ENCODE data around the gene DNASE2. TPM values are rescaled to one million over a fixed set of nuclear protein-coding genes. Genes with fewer than 3 reads are reported as not detected.

Gene DNASE2
- polyA plus RNA-seq, 3 donors: 38.8 to 91.6 (median 44.8) TPM

DNA sequence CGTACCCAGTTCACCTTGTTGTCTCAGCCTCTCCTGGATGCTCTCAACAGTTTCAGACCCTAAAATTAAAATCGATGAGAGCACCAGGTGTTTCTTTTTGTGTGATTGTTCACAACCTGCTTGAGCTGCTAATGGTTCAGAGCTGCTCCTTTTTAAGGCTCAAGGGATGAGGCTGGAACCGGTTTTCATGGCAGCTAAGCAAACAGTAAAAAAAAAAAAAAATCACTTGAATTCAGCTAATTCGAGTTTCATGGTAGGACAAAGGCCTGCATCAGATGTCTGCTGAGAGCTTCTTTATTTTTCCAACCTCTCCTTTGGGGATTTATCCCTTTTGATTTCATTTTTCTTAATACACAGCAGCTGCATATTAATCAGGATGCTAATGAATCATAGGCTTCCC is 31.3 kb upstream of the DNASE2 start:
- no peak for DNase-seq
- Histone ChIP-seq H3K27me3 (ENCODE audit: control insufficient read depth in 2 of 2, insufficient read depth in 2 of 2, low read length in 2 of 2) (no peaks in the 10 kb centered on the region), H3K9me3 (replicated peaks in 1 of 2; ENCODE audit: control insufficient read depth in 1 of 2, insufficient read depth in 1 of 2, low read length in 2 of 2) (no peaks in the 10 kb centered on the region), H2AFZ (ENCODE audit: insufficient read depth, low read depth, low read length, poor library complexity, severe bottlenecking) (peak overlapping the region; percentile 87), H3K27ac (ENCODE audit: low read depth in 1 of 2, low read length in 2 of 2) (peak overlapping the region in 1 of 2 donors; percentile 83), H3K4me1 (ENCODE audit: control insufficient read depth in 1 of 2, insufficient read depth in 2 of 2, low read length in 2 of 2) (peaks cover 27% of the 10 kb centered on the region in 2 donors), H3K36me3 (replicated peaks in 1 of 2; ENCODE audit: control insufficient read depth in 1 of 2, insufficient read depth in 2 of 2, low read length in 2 of 2) (no peaks in the 10 kb centered on the region), H3K4me3 (replicated peaks in 1 of 3; ENCODE audit: low read depth in 2 of 3, low read length in 3 of 3) (peak overlapping the region in 1 of 3 experiments; percentile 58), H3K9ac (ENCODE audit: insufficient read depth, low read length, poor library complexity, severe bottlenecking) (peak overlapping the region; percentile 16), H3K79me2 (ENCODE audit: insufficient read depth, low read length) (no peaks in the 10 kb centered on the region), H4K20me1 (ENCODE audit: insufficient read depth, low read length) (no peaks in the 10 kb centered on the region), H3K4me2 (replicated peaks; ENCODE audit: extremely low read depth, low read length, poor library complexity, severe bottlenecking) (peak overlapping the region; percentile 70)
- H3K27ac Mint-ChIP-seq: no peak overlapping the region
- no peaks in the 10 kb centered on the region for H3K9me3 Mint-ChIP-seq
- 75% methylated on average over 4 of the region's 4 CpGs for WGBS (ENCODE audit: insufficient coverage)
- TF ChIP-seq, protein P1, sequence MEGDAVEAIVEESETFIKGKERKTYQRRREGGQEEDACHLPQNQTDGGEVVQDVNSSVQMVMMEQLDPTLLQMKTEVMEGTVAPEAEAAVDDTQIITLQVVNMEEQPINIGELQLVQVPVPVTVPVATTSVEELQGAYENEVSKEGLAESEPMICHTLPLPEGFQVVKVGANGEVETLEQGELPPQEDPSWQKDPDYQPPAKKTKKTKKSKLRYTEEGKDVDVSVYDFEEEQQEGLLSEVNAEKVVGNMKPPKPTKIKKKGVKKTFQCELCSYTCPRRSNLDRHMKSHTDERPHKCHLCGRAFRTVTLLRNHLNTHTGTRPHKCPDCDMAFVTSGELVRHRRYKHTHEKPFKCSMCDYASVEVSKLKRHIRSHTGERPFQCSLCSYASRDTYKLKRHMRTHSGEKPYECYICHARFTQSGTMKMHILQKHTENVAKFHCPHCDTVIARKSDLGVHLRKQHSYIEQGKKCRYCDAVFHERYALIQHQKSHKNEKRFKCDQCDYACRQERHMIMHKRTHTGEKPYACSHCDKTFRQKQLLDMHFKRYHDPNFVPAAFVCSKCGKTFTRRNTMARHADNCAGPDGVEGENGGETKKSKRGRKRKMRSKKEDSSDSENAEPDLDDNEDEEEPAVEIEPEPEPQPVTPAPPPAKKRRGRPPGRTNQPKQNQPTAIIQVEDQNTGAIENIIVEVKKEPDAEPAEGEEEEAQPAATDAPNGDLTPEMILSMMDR (IDR thresholded peaks at IDR 0.05): no peak
- H3K4me1 Mint-ChIP-seq: peaks cover 28% of the 10 kb centered on the region
- H3K36me3 Mint-ChIP-seq: peaks cover 2 to 3% of the 10 kb centered on the region in 2 donors
- H3K27me3 Mint-ChIP-seq (ENCODE audit: low read depth in 3 of 3): peaks cover 0 to 3% (median 3%) of the 10 kb centered on the region in 3 donors
- intact Hi-C loops (cut with micrococcal nuclease): no loop called here
- H3K4me3 Mint-ChIP-seq: no peak overlapping the region

DNA sequence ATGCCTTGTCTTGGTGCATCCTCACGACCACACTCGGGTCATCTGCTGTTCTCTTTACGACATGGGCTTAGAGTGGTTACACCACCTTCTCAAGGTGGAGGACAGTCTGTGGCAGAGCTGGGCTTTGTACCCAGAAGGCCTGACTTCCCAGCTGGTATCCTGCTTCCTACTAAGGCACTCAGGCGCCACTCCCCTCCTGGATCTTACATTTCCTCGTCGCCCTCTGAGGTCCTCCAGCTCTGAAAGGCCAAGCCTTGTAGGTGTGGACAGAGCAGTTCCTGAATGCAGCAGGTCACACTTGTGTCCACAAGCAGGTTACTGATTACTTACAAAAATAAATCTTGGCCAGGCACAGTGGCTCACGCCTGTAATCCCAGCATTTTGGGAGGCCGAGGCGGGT is 25.9 kb upstream of the DNASE2 start:
- WGBS (ENCODE audit: insufficient coverage): 98% methylated on average over 9 of the region's 9 CpGs

More for the DNA sequence above, 25.9 kb upstream of the DNASE2 start:
- Histone ChIP-seq H3K27me3 (ENCODE audit: control insufficient read depth in 2 of 2, insufficient read depth in 2 of 2, low read length in 2 of 2) (no peaks in the 10 kb centered on the region), H3K36me3 (replicated peaks in 1 of 2; ENCODE audit: control insufficient read depth in 1 of 2, insufficient read depth in 2 of 2, low read length in 2 of 2) (no peaks in the 10 kb centered on the region), H3K79me2 (ENCODE audit: insufficient read depth, low read length) (no peaks in the 10 kb centered on the region), H3K9me3 (replicated peaks in 1 of 2; ENCODE audit: control insufficient read depth in 1 of 2, insufficient read depth in 1 of 2, low read length in 2 of 2) (no peaks in the 10 kb centered on the region), H4K20me1 (ENCODE audit: insufficient read depth, low read length) (no peaks in the 10 kb centered on the region), H3K4me1 (ENCODE audit: control insufficient read depth in 1 of 2, insufficient read depth in 2 of 2, low read length in 2 of 2) (peaks cover 0 to under 1% of the 10 kb centered on the region in 2 donors), H2AFZ (ENCODE audit: insufficient read depth, low read depth, low read length, poor library complexity, severe bottlenecking) (no peak overlapping the region), H3K27ac (ENCODE audit: low read depth in 1 of 2, low read length in 2 of 2) (no peak overlapping the region), H3K9ac (ENCODE audit: insufficient read depth, low read length, poor library complexity, severe bottlenecking) (no peak overlapping the region), H3K4me3 (replicated peaks in 1 of 3; ENCODE audit: low read depth in 2 of 3, low read length in 3 of 3) (no peak overlapping the region), H3K4me2 (replicated peaks; ENCODE audit: extremely low read depth, low read length, poor library complexity, severe bottlenecking) (no peak overlapping the region)
- DNase-seq: no peak
- H3K4me3 Mint-ChIP-seq: no peak overlapping the region
- H3K27ac Mint-ChIP-seq: peak overlapping the region in 2 of 7 donors; percentile 21 to 50
- no peaks in the 10 kb centered on the region for H3K27me3 Mint-ChIP-seq (ENCODE audit: low read depth in 3 of 3)
- H3K9me3 Mint-ChIP-seq: no peaks in the 10 kb centered on the region
- intact Hi-C loops (cut with micrococcal nuclease): no loop called here
- H3K4me1 Mint-ChIP-seq: peaks cover 2% of the 10 kb centered on the region
- peaks cover 4 to 17% of the 10 kb centered on the region in 2 donors for H3K36me3 Mint-ChIP-seq
- TF ChIP-seq, protein P1 (IDR thresholded peaks at IDR 0.05): no peak
